HL-60 (cell line): ENCODE results near the gene NRAS.

Experiments
- DNase-seq, 2 experiments: peaks; one replicate each; pipeline ENCODE4 v3.0.0-alpha.2; 2010 to 2020; ENCODE audit warnings: low read depth in 1 of 2, low spot score in 1 of 2
- H3K27ac ChIP-seq: fragments of 250-450 bp; sonication (Bioruptor Pico); replicated peaks from 2 replicates; pipeline ENCODE4 v1.5.1; 2020; ENCODE audit warnings: mild to moderate bottlenecking, moderate library complexity
- H3K27me3 ChIP-seq: fragments of 250-450 bp; sonication (Bioruptor Pico); 2 replicates; pipeline ENCODE4 v1.5.1; 2021; ENCODE audit warnings: mild to moderate bottlenecking, moderate library complexity; ENCODE audit not compliant: insufficient read depth, poor library complexity, severe bottlenecking
- H3K4me3 ChIP-seq: replicated peaks from 2 replicates; pipeline ENCODE4 v1.5.1; 2011; ENCODE audit warnings: mild to moderate bottlenecking, control low read depth, low read length; ENCODE audit not compliant: insufficient read depth
- CTCF ChIP-seq: IDR thresholded peaks from one replicate; pipeline ENCODE4 v1.5.1; 2011; ENCODE audit warnings: low read length, control low read depth, inconsistent platforms; ENCODE audit not compliant: insufficient read depth
- GABPA ChIP-seq: IDR thresholded peaks from 2 replicates; pipeline ENCODE4 v1.6.1; 2012; ENCODE audit warnings: low read depth
- POLR2AphosphoS5 ChIP-seq: IDR thresholded peaks from 2 replicates; pipeline ENCODE4 v1.6.1; 2012; ENCODE audit warnings: low read depth
- SPI1 ChIP-seq: IDR thresholded peaks from 2 replicates; pipeline ENCODE4 v1.6.1; 2012; ENCODE audit warnings: low read depth, mild to moderate bottlenecking, borderline replicate concordance
- TF ChIP-seq, protein P1 (sequence below): IDR thresholded peaks from 2 replicates; pipeline ENCODE4 v1.6.1; 2012; ENCODE audit warnings: low read depth; ENCODE audit not compliant: insufficient replicate concordance

The NRAS gene

DNA sequence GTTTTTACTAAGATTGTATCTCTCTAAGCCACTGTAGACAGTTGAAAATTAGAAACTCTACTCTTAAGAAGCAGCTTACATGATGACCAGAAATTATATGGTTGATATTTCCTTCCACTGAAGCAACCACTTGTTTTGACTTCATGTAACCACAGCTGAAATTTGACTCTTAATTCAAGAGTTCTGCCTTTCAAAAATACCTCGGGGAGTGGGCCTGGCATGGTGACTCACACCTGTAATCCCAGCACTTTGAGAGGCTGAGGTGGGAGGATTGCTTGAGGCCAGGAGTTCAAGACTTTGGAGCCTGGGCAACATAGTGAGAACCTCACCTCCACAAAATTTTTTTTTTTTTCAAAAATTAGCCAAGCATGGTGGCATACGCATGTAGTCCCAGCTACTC is 25.5 kb downstream of the NRAS start:
- DNase-seq: no peak
- TF ChIP-seq CTCF (no peak), POLR2AphosphoS5 (no peak), SPI1 (no peak), GABPA (no peak)
- TF ChIP-seq, protein P1, sequence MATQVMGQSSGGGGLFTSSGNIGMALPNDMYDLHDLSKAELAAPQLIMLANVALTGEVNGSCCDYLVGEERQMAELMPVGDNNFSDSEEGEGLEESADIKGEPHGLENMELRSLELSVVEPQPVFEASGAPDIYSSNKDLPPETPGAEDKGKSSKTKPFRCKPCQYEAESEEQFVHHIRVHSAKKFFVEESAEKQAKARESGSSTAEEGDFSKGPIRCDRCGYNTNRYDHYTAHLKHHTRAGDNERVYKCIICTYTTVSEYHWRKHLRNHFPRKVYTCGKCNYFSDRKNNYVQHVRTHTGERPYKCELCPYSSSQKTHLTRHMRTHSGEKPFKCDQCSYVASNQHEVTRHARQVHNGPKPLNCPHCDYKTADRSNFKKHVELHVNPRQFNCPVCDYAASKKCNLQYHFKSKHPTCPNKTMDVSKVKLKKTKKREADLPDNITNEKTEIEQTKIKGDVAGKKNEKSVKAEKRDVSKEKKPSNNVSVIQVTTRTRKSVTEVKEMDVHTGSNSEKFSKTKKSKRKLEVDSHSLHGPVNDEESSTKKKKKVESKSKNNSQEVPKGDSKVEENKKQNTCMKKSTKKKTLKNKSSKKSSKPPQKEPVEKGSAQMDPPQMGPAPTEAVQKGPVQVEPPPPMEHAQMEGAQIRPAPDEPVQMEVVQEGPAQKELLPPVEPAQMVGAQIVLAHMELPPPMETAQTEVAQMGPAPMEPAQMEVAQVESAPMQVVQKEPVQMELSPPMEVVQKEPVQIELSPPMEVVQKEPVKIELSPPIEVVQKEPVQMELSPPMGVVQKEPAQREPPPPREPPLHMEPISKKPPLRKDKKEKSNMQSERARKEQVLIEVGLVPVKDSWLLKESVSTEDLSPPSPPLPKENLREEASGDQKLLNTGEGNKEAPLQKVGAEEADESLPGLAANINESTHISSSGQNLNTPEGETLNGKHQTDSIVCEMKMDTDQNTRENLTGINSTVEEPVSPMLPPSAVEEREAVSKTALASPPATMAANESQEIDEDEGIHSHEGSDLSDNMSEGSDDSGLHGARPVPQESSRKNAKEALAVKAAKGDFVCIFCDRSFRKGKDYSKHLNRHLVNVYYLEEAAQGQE: no peak

DNA sequence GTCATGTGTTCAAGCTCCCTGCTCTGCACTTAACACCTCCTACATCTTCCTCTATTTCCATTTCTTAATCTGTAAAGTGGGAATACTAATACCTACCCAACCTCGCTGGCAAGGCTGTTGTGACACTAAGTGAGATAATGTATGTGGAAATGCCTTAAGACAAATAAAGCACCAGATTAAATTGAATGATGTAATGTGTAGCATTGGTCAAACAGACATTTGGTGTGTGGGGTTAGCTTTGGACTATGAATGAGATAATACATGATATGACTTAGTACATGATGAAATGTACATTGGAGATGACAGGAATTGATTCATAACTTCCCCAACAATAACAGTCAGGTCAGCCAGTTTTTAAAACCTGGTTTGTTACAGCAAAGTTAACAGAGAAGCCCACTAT is 26.4 kb downstream of the NRAS start:
- H3K27me3 ChIP-seq: no peaks in the 10 kb centered on the region
- H3K4me3 ChIP-seq: no peak overlapping the region
- no peak for DNase-seq
- no peak overlapping the region for H3K27ac ChIP-seq
- TF ChIP-seq GABPA (no peak), CTCF (no peak), POLR2AphosphoS5 (no peak), SPI1 (no peak)
- TF ChIP-seq, protein P1: no peak

More for the DNA sequence above, 25.5 kb downstream of the NRAS start:
- Histone ChIP-seq H3K4me3 (no peak overlapping the region), H3K27ac (no peak overlapping the region), H3K27me3 (no peaks in the 10 kb centered on the region)

DNA sequence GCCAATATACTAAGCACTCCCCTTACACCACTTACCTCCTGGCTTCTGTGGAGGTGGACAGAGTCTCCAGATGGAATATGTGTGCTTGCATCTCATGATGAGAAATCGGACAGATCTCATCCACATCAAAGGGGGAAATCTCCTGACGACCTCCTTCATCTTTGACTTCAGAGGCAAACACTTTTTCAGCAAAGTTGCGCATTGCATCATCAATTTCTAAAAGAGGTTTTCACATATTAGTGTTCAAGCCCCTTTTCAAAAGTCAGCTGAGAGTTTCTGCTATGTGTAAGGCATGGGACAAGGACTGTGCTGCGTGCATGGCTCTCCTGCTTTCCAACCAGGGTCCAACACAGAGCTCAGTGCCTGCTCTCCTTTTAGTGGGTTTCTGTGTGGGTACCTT is 28.0 kb downstream of the NRAS start:
- TF ChIP-seq CTCF (no peak), SPI1 (no peak), POLR2AphosphoS5 (no peak), GABPA (no peak)
- TF ChIP-seq, protein P1: no peak
- Histone ChIP-seq H3K27ac (no peak overlapping the region), H3K4me3 (no peak overlapping the region)

More for the DNA sequence above, 28.0 kb downstream of the NRAS start:
- DNase-seq: no peak
- no peaks in the 10 kb centered on the region for H3K27me3 ChIP-seq
